SK-MEL-5 (cell line): ENCODE data around the gene GDF10. TPM values are rescaled to one million over a fixed set of nuclear protein-coding genes. Genes with fewer than 3 reads are reported as not detected.

Experiments used
- DNase-seq: peaks from one replicate; pipeline ENCODE4 v3.0.0-alpha.2; 2016; ENCODE audit warnings: low read depth, low spot score
- in situ Hi-C: cut with HindIII; loops from 2 replicates; pipeline ENCODE4 v1.10.0; 2016; ENCODE audit warnings: low sequenced_read_pairs, high pct_unique_total_duplicates, low pct_unique_long_range_greater_than_20kb
- total RNA-seq: library from RNA; depleted of rRNA; stranded (reverse); fragments of >200 nt; shearing (Covaris generic); gene quantifications from 2 replicates; pipeline ENCODE4 v1.2.3, GENCODE V29; 2014

The GDF10 gene
- total RNA-seq, 1 experiment from 2014 or later: not detected

DNA sequence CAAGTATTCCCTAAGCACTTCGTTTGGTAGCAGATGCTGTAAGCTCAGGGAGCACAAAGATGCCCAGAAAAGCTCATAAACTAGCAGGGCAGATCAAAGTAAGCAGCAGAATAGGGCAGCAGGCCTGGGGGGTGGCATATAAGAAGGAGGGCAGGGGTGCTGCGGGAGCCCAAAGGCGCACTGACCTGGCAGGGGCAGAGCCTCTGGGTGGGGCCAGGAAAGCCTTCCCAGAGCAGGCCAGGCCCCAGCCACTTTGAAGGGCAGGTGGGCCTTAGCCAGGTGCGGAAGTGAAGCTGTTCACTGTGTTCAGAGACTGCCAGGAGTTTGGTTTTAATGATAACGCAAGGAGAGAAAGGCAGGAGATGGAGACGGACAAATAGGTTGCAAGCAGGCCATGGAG lies 3.9 kb downstream of the GDF10 start:
- in situ Hi-C loops: no loop called here

DNA sequence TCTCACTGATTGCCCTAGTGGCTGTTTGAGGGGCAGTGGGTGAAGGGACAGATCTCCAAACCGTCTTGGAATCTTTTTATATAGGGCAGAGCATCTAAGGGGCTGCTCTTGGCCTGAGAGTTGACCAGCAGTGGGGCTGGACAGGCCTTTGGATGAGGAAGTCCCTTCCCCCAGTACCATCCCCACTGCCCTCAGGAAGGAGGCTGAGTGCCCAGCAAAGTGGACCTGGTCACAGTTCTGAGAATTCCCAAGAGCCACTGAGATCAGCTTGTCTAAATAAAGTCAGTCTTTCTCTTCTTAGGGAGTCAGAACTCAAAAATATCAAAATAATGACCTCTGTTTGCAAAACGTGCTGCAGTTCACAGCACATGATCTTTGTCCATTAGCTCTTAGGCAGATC lies 5.6 kb downstream of the GDF10 start:
- in situ Hi-C loops: no loop called here
- DNase-seq: no peak

More for the DNA sequence above, 3.9 kb downstream of the GDF10 start:
- DNase-seq: no peak

DNA sequence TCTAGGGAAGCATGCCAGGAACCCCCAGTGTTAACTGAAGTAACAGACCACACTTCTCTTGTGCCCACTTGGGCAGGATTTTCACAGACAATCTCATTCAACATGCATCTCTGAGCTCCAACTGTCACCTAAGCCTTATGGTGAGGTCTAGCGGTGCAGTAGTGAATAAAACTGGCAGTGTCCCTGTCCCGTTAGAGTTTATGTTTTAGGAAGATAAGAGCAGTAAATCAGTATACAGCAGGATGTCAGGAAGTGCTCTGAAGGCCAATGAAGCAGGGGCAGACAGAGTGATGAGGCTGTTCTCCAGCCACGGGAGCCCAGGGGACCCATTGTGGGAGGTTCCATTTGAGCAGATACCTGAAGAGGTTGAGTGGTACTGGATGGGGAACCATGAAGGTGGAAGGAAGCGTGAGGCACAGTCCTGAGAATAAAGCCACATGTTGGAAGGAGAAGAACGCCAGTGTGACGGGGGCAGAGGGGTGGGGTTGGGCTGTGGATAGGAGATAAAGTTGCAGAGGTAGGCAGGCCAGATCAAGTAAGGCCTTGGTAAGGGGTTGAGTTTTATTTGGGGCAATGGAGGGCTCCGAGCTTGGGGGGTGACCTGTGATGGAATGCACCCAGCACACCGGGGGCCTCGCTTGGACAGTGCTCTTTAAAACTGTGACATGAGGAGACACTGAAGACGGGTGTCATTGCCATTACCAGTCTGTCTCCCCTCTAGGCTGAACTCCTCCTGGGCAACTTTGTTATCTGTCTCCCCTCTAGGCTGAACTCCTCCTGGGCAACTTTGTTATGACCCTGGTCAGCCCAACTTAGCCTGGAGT lies 6.6 kb downstream of the GDF10 start:
- in situ Hi-C loops: no loop called here
- DNase-seq: no peak

DNA sequence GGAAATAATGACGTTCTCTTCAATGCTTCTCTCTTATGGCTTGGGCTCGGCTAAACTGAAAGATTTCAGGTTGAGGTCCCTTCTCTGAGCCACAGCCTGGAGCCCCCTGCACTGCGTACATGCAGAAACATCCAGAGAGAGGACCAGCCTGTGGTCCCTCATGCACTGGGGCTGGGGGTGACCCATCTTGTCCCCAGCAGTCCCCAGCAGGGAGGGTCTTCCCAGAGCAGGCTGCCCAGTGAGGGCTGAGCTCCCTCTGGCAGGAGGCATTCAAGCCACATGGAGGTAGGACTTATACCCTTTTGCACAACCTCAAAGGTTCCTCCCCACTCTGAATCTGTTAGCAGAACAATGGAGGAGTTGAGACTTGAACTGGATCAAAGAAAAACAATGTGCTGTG lies 7.4 kb downstream of the GDF10 start:
- DNase-seq: no peak
- in situ Hi-C loops: no loop called here

DNA sequence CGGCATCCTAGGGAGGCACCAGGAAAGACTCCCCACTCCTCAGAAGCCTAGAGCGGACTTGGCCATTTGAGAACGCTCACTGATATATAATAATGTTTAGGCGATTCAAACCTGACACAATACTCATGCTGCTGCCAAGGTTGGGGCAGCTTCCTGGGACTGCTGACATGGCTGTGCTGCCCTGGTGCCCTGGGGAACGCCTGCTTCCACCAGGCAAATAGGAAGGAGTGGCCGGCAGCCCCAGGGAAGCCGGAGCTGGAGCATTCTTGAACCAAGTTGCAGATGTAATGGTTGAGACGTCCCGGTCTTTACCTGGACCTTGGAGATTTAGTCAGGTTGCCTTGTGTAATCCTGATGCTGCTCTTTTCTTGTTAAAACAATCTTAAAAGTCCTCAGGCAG lies 8.8 kb downstream of the GDF10 start:
- in situ Hi-C loops: no loop called here
- DNase-seq: no peak

DNA sequence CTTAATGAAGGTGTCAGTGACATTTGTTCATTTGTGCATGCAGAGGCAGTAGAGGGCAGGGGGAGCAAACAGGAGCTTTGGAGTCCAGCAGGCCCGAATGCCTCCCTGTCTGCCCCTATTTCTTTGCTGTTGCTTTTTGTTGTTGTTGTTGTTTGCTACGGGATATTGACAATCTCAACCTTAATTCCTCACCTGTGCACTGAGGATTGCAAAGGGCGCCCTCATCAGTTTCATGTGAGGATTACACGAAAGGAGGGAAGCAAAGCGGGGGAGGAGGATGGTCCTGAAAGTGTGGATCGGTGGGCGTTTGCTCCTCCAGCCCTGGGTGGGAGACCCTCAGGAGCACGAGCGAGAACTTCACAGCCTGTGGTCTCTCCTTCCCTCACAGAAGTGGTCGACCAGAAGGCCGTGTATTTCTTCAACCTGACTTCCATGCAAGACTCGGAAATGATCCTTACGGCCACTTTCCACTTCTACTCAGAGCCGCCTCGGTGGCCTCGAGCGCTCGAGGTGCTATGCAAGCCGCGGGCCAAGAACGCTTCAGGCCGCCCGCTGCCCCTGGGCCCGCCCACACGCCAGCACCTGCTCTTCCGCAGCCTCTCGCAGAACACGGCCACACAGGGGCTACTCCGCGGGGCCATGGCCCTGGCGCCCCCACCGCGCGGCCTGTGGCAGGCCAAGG lies 9.6 kb downstream of the GDF10 start:
- peak; percentile 9 for DNase-seq
- in situ Hi-C loops: no loop called here

DNA sequence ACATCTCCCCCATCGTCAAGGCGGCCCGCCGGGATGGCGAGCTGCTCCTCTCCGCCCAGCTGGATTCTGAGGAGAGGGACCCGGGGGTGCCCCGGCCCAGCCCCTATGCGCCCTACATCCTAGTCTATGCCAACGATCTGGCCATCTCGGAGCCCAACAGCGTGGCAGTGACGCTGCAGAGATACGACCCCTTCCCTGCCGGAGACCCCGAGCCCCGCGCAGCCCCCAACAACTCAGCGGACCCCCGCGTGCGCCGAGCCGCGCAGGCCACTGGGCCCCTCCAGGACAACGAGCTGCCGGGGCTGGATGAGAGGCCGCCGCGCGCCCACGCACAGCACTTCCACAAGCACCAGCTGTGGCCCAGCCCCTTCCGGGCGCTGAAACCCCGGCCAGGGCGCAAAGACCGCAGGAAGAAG lies 10.1 kb downstream of the GDF10 start:
- DNase-seq: no peak
- in situ Hi-C loops: no loop called here

DNA sequence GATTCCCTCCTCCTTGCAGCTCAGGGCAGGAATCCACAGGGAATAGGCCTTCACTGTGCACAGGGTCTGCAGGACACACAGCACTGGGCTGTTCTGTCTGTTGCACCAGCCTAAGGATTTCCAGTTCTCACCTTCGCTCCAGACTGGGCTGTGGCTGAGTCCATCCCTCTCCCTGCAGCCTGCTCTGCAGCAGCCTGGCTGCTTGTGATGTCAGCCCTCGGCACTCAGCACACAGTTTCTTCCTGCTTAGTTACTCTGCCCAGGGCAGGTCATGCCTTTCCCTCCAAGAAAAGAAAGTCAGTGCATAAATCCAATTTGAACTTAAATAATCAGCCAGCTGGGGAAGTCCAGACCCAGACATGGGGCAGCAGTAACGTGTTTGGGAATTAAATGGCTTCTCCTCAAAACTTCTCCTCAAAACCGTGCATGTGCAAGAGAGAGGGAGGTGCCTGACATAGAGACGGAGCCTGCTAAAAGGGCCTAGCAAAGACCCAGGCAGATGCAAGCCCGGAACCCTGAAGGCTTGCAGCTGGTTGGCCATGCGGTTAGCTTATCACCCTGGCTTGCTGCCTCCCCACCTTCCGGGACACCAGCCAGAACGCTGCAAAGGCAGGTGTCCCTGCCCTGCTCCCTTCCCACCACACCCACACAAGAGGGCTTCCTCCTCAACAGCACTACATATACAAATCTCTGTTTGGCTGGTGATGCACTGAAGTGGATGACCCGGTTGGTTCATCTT lies 11.4 kb downstream of the GDF10 start:
- no peak for DNase-seq
- in situ Hi-C loops: no loop called here

DNA sequence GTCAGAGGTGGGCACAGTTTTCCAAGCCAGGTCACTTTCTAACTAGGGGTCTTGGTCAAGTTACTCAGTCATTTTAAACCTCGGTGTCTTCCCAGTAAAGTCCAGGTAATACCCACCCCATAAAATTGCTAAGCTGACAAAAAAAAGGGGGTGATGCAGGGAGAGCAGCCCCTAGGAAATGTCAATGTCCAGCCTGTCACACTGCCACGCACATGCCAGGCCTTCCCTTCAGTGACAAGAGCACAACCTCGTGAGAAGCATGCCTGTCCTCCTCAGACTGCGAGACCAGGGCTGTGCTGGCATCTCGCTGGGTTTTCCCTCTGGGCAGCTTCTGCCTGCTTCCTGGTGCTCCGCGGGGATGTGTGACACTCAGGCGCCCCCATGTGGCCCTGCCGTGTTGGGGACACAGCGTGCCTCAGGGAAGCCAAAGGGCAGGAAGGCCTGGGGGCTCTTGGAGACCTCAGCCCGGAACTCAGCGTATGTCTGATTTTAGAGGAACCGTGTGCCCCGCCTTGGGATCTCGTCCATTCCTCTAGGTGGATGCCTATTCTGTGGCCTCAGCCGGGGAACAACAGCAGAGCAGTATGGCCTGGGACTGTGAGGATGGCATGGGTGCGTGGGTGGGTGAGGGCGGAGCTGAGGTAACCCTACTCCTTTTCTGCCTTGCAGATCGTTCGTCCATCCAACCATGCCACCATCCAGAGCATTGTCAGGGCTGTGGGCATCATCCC lies 12.1 kb downstream of the GDF10 start:
- in situ Hi-C loops: no loop called here
- peak; percentile 63 for DNase-seq

DNA sequence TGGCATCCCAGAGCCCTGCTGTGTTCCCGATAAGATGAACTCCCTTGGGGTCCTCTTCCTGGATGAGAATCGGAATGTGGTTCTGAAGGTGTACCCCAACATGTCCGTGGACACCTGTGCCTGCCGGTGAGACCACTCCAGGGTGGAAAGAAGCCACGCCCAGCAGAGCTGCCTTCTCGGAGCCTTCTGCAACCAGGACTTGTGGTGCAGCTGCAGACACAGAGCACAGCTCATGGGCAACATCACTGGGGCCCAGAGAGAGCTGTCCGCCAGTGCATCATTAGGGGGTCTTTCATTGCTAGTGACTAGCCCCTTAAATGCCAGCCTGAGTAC lies 12.6 kb downstream of the GDF10 start:
- DNase-seq: no peak
- in situ Hi-C loops: no loop called here

DNA sequence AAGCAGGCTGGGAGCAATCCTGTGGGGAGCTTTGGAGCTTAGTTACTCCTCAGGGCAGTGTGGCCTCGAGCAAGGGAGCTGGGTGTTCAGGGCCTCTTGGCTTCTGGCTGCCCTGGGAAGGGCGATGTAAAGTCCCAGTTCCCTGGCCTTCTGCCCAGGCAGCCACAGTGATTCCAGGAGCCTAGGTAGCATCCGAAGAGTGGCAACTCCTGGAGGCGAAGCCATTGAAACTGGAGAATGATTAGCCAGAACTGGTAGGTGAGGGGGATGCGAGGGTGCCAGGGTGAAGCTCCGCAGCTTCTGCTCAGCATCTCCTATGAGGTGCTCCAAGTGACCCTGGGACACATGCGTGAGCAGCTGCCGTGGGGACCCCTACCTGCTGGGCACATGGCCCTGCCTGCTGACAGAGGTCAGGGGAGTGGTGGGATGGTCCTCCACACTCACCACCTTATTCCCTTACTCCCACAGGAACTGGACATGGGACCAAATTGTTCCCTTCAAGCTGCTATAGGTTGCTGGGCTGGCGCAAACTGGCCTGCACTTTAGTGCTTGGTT lies 14.5 kb downstream of the GDF10 start:
- in situ Hi-C loops: no loop called here
- no peak for DNase-seq

DNA sequence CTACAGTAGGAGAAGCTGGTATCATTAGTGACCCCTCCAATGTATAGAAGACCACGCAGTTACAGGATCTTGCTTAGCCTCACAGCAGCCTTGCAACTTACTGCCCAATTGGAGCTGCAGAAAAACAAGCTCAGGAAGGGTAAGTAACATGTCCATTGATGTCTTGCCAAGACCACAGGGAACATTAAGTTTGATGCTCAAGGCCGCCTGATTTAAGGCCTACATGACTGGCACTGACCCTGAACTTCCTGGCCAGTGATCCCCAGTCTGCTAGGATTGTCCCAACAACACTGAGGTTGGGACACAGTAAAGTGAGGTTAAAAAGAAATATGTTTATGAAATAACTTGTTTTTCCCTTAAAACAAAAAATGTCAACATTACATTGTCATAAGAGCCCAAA lies 15.4 kb downstream of the GDF10 start:
- in situ Hi-C loops: no loop called here
- DNase-seq: no peak

DNA sequence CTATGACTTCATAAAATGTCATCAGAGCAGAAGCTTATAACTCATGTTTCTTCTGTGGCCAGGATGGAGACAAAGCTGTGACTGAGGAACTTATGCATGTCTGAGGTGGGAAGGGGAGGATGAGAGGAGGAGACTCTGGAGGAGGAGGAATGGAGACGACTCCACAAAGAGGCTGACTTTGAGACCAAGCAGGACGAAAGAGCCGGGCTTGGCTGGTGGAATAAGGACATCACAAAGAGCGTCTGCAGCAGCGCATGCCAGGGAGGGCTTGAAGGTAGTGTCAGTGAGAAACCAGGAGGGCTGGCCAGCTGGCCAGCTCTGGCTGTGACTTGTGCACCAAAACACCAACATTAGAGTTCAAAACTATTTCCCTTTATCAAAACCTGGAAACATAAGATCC lies 16.1 kb downstream of the GDF10 start:
- in situ Hi-C loops: no loop called here
- DNase-seq: no peak

DNA sequence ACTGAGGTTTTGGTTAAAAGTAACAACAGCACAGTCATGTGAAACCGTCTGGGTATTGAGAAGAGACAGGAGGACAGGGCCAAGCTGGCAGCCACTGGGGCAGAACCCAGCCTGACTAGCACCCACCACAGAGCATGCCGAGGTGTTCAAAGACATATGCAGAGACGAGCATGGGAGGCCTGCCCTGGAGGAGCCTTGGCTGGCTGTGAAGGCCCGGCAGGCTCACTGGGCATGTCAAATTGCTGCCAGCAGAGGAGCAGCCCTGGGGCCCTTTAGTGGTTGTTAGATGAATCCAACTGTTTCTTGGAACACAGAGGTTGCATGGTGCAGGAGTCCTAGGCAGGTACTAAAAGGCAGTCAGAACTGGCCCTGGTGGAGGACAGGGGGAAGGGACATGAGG lies 17.3 kb downstream of the GDF10 start:
- in situ Hi-C loops: no loop called here

DNA sequence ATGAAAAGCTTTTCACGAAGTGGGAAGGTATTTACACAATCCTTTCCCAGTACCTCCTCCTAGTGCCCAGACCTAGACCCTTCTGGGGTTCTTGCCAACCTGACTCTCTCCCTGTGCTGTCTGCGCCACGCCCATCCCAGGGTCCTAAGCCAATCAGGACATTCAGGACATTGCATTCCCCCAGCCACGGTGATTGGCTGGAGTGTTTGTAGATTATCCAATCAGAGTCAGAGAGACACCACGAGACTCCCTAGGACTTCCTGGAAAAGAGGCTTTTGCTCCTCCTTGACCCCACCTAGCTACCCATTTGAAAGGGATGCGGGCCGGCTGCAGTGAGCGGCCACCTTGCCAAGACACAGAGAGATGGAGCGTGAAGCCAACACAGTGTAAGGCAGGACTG lies 18.7 kb downstream of the GDF10 start:
- DNase-seq: peak; percentile 56
- in situ Hi-C loops: no loop called here

More for the DNA sequence above, 17.3 kb downstream of the GDF10 start:
- DNase-seq: no peak

DNA sequence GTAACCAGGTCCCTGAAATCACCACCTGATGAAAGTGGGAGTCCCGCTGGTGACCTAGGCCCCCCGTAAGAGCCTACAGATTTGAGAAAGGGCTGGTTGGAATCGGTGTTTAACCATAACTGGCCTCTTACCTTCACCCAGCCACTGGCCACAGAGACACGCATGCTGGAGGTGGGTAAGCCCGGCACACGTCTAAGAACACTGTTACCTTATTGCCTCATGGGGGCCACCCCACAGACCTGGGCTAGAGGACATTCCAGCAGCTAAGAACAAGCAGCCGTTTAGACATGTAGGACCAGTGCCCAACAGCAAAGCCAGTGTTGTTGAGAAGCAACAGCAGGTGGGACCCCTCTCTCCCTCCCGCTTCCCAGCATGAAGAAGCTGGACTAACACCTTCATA lies 19.8 kb downstream of the GDF10 start:
- in situ Hi-C loops: no loop called here
- no peak for DNase-seq

DNA sequence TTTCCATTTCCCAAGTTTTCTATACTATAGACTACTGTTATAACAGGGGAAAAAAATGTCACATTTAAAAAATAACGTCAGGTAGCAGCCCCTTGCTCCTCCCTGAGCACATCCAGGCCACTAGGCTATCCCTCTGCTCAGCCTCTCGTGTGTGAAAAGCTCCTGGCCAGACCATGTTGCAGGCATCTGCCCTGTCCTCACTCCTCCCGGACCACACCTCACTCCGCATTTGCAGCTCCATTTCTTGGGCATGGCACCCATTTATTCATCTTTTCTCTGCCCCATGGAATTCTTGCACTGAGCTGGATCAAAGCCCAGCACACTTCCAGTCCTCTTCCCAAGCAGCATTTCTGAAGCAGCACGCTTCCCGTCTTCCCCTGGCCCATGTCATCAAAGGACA lies 20.8 kb downstream of the GDF10 start:
- DNase-seq: no peak
- in situ Hi-C loops: no loop called here
